Activated CD8-positive, alpha-beta memory T cell treated with anti-CD3 and anti-CD28 coated beads, Interleukin-2, amount 50 U/mL, for 24 hours (primary cell): ENCODE measurements around the gene BCAR1.
"Not testable (repeated sequence)": the region's sequence is repeated elsewhere in the genome, so short reads cannot be mapped to it uniquely, and the experiment has no call there.

ENCODE experiments used
- DNase-seq: peaks from one replicate; pipeline ENCODE4 v3.0.0-alpha.2; 2020; ENCODE audit errors: extremely low read depth

BCAR1 gene

DNA sequence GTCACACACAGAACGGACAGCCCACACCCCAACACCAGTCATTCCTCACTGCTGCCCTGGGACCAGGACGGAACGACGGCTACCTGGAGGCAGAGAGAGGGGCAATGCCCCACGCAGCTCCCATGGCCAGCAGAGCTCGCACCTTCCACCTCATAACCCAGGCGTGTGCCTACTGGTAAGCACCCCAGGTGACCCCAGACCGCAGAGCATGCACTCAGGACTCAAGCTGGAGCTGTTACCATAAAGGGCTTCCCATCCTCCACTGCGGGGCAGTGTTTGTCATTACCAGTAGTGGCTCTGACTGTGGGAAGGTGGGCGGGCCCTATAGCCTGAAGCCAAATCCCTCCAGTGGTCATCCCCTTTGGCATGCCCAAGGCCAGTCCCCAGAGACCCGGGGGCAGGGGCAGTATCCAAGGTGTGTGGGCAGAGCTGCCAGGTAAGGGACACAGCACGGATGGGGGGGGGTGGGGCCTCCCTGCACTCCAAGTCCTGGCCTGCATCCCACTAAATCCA lies 4.7 kb upstream of the BCAR1 start:
- no peak for DNase-seq

GRCh38 chr16:75254359-75254837 lies 3.0 kb upstream of the BCAR1 start:
- DNase-seq, result no peak

DNA sequence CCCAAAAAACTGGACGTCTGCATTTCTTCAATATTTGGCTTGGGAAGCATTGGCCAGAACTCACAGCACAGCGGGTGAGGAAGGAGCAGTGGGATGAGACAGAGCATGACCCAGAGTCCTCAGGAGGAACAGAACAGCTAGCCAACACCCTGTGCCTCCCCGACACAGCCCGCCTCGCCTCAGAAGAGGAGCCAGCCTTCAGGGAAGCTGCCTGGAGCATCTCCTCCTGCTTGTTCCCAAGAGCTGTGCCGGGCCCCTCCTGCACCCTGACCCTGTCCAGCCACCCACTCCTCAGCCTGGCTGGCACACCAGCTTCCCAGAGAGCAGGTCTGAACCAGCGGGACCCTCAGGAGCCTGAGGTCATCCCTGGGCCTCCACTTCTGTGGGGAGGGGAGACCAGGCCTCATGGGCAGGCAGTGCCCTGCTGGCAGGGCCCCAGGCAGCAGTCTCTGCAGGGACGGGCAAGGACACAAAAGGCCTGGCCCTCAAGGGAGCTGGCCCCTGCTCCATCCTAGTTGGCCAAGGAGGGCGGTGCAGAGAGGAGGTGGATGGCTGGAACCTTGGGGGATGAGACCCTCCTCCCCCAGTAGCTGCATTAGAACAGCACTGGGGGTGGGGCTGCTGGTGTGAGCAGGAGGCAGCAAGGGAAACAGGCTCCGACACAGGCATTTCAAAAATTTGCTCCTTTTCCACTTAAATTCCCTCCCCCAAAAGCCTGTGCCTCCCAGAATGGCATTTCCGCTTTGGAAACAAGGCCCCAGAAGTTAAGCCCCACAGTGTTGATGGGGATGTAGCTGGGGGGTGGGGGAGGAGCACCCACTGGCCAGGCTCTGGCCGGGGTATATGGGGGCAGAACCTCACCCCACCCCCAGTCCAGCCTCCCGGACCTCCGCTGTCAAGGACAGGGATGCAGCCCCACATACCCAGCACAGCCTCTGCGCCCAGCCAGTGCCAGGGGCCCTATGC lies 1.8 kb upstream of the BCAR1 start:
- DNase-seq, result no peak

DNA sequence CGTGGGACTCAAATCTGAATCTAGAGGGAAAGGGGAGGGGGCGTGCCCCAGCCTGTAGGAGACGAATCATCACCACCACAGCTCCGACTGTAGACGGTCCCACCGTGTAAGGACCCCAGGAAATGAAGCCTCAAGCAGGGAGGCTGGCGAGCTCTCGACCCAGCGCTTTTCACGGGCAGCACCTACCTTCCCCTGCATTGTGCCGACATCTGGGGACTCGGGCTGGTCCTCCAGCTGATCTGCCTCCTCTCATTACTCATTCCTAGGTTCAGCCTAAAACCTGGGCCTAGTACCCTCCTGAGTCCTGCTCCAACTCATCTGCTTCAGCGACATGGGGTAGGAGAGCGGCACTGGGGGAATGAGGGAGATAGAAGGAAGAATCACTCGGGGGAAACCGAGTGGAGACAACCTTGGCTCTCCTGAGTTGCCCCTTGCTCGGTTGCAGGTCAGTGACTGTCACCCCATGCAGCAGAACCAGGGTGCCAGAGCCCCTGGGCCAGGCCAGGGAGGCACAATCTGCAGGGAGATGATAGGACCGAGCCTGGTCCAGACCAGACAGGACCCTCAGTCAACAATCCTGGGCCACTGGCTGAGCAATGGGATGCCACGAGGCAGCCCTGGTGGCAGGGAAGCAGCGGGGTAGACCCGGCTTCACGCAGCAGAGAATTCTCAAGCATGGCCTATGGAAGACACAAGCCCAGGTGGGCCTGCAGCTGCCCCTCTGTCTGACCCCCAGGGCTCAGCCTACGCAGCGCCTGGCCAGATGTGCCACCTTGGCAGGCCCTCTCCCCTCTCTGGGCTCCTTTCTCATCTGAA lies 833 bp upstream of the BCAR1 start:
- no peak for DNase-seq

- DNase-seq, result no peak
Measured at GRCh38 chr16:75250809-75251279, 580 bp downstream of the BCAR1 start.

GRCh38 chr16:75250089-75250808 lies 1.2 kb downstream of the BCAR1 start:
- no peak for DNase-seq

DNA sequence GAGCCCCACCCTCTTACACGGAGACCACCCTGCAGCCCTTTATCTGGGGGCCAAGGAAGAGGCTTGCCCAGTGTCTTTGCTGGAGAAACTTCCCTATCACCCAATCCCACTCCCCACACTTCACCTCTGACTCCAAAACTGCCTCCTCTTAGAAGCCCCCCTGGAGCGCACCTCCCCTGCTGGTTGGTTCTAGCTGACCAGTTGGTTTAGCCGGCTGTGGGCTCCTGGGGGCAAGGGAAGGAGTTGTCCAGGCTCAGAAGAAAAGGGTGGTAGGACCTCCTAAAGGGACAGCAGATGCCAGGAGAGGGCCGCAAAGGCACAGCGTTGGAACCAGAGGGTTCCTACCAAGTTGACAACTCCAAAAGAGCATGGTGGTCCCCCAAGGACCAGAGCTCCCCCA lies 2.0 kb downstream of the BCAR1 start:
- DNase-seq, result no peak

DNA sequence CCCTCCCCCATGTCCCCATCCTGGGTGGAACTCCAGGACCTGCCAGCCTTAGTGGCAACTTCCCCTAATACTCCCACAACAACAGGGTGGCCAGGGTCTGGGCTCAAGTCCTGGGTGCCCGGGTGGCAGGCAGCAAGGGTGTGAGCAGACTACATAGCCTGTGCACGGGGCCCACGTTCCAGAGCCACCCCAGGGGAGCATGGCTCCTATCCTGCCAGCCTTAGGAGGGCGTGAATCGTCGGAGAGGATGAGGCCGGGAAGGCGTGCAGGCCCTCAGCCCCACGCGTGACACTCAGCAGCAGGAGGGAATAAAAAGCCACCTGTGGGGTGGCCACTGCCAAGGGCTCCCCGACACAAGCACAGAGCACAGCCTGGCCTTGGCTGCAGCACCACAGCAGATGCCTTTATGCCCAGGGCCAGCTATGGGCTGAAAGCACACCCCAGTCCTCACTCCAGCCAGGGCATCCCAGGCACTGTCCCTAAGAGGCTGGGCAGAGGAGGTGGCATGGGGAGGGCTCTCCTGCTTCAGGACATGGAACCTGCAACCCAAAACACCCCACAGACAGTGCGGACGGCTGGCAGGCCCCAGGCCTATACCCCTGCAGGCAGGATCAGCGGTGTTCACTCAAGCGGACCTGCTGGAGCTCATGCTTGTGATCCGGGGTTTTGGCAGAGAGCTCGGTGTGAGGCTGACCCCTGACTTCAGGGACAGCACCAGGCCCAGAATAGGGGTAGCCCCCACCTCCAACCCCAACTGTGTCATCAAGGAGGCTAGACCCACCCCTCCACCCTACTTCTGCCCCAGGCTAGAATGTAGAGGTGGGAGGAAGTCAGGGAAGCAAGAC lies 2.7 kb downstream of the BCAR1 start:
- no peak for DNase-seq

- no peak for DNase-seq
Measured at GRCh38 chr16:75248142-75248535, 3.3 kb downstream of the BCAR1 start.

DNA sequence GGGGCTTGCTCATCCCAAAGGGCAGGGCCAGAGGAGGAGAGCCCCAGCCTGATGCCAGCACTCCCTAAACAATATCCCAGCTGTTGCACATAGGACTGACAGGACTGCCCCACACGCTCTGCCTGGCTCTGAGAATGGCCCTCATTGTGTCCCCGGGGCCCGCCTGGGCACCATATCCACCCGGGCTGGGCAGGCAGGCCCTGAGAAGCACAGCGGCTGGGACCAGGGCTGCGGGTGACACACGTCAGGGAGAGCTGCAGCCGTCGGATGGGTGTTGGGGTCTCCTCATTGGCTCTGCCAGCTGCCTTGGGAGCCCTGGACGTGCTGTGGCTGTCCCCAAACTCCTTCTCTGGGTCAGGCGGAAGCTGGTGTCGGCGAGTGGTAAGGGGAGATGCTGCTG lies 4.2 kb downstream of the BCAR1 start:
- DNase-seq, result no peak

GRCh38 chr16:75246504-75247205 lies 4.8 kb downstream of the BCAR1 start:
- DNase-seq, result no peak

GRCh38 chr16:75244844-75245758 lies 6.3 kb downstream of the BCAR1 start:
- no peak for DNase-seq

DNA sequence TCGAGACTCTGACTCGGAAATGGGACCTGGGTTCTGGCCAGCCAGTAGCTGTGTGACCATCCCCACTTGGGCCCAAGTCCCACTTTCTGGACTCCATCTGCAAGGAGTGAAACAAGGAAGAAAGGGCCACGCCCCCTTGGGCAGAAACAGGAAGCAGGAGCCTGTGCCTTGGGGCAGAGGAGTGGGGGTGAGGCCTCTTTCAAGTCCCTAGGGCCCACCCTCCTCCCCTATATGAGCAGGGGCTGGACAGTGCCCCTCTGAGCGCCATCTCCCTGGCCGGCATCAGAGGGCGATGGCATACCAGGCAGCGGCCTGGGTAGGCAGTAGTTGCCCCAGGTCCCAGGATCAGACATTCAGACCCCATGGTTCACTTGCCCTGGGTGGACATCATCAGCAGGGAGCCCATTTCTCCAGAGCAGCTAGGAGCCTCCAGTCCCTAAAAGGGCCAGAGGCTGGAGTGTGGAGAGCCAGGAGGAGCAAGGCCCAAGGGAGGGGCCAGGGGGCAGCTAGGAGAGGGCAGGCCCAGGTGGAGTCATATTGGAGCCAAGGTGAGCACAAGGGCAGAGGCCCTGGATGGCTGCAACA lies 7.1 kb downstream of the BCAR1 start:
- no peak for DNase-seq

GRCh38 chr16:75243667-75244224 lies 7.7 kb downstream of the BCAR1 start:
- no peak for DNase-seq

DNA sequence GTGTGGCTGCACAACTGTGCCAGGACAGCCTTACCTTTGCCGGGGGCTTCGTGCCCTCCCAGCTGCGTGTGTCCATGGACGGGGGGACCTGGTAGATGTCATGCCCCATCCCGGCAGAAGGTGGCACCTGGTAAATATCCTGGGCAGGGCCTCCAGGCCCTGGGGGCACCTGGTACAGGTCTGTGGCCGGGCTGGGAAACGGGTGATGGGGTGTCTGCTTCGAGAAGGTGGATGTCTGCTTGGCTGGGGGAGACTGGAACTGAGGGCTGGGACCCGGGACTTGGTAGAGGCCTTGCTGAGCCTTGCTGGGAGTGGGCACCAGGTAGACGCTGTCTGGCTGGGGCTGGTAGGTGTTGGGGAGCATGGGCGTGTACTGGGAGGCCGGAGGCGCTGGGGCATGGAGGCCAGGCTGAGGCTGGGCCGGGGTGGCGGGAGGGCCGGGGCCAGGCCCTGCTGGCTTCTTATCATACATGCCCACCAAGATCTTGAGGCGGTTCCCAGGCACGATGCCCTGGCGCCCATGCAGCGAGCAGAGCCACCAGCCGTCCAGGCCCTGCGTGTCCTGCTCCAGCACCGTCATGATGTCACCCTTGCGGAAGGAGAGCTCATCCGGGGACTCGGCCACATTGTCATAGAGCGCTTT lies 8.9 kb downstream of the BCAR1 start:
- not testable (repeated sequence) for DNase-seq

DNA sequence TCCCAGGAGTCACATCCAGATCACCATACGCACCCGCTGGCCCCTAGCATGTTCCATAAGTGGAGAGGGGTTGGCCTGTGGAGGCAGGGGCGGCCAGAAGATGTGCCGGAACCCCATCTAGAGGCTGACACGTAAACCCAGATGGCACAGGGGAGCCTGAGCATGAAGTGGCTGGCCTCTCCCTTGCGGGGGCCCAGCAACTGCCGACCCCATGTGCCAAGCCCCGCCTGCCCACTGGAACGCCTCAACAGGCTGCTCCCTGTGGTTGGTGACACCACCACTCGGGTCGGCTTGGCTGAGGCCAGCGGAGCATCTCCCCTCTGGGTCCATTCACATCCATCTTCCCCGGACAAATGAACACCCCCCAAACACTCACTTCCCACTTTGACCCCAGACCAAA lies 9.5 kb downstream of the BCAR1 start:
- DNase-seq, result no peak

DNA sequence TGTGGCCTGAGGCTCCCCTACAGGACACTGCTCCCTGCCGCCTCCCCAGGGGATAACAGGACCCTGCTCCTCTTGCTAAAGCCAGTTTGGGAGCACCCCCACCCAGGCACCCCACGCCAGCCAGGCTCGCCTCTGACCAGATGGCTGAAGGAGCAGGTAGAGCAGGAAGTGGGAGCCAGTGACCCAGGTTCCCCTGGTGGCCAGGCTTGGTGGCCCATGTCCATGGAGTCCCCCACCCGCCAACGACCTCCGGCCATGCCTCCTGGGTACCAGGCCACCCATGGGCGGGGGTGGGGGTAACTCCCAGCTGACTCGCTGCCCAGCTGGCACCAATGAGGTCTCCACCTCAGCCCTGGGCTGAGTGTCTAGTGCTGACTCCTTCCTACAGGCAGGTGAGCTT lies 10.0 kb downstream of the BCAR1 start:
- DNase-seq, result no peak

DNA sequence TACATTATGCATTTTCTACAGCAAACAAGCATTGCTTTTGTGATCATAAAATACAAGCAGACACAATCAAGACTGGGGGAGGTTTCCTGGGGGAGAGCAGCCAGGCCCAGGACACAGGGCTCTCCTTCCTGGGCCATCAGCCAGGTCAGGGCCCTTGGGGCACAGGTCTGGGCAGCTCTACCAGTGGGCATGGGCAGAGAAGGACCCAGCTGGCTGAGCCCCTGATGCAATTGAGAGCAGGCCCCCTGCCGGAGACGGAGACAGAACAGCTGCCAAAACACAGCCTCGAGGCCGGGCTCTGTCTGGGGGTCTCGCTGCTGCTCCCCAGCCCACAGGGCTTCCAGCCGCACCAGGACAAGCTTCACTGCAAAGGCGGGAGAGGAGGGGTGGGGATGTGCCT lies 10.8 kb downstream of the BCAR1 start:
- DNase-seq, result not testable (repeated sequence)
